ENCODE data around the gene GRID1. TPM values are rescaled to one million over a fixed set of nuclear protein-coding genes. Genes with fewer than 3 reads are reported as not detected.

Gene GRID1
- total RNA-seq, 1 experiment from 2014 or later = 0.37 TPM

- TF ChIP-seq STAT6 (CRISPR knock-in tag; conservative IDR thresholded peaks at IDR 0.05; ENCODE audit: low read depth) (no peak), ATF3 (CRISPR knock-in tag; conservative IDR thresholded peaks at IDR 0.05) (no peak), ZNF232 (CRISPR knock-in tag; IDR thresholded peaks at IDR 0.05) (no peak), MXD4 (CRISPR knock-in tag; IDR thresholded peaks at IDR 0.05; ENCODE audit: borderline replicate concordance) (no peak), USF1 (CRISPR knock-in tag; IDR thresholded peaks at IDR 0.05) (no peak), ZNF121 (CRISPR knock-in tag; IDR thresholded peaks at IDR 0.05) (no peak), ZBTB43 (CRISPR knock-in tag; IDR thresholded peaks at IDR 0.05) (no peak), ZNF532 (CRISPR knock-in tag; IDR thresholded peaks at IDR 0.05; ENCODE audit: borderline replicate concordance) (no peak), NR1H2 (CRISPR knock-in tag; IDR thresholded peaks at IDR 0.05) (no peak), CBFB (CRISPR knock-in tag; IDR thresholded peaks at IDR 0.05; ENCODE audit: low read depth) (no peak), GRHL2 (CRISPR knock-in tag; IDR thresholded peaks at IDR 0.05; ENCODE audit: insufficient replicate concordance, severe bottlenecking) (no peak), JUN (CRISPR knock-in tag; IDR thresholded peaks at IDR 0.05) (no peak)
These were observed 140.6 kb downstream of the GRID1 start (continued) for GRCh38 chr10:86226016-86226415.

- Mint-ChIP-seq H3K4me3 (no peak overlapping the region), H3K9me3 (no peaks in the 10 kb centered on the region), H3K27me3 (ENCODE audit: low read depth) (no peaks in the 10 kb centered on the region; the same call in 1 of the 2 replicates), H3K27ac (no peak overlapping the region; the same call in 1 of the 2 replicates), H3K4me1 (peaks cover 15% of the 10 kb centered on the region), H3K36me3 (no peaks in the 10 kb centered on the region)
- TF ChIP-seq STAT6 (CRISPR knock-in tag; conservative IDR thresholded peaks at IDR 0.05; ENCODE audit: low read depth) (no peak), ZNF416 (CRISPR knock-in tag; IDR thresholded peaks at IDR 0.05) (no peak), NFYB (CRISPR knock-in tag; conservative IDR thresholded peaks at IDR 0.05; ENCODE audit: low read depth) (no peak), GABPB1 (CRISPR knock-in tag; IDR thresholded peaks at IDR 0.05) (no peak), FOXJ3 (CRISPR knock-in tag; IDR thresholded peaks at IDR 0.05; ENCODE audit: borderline replicate concordance) (no peak), NR3C1 (CRISPR knock-in tag; conservative IDR thresholded peaks at IDR 0.05; ENCODE audit: low read depth) (no peak), NR2C2 (CRISPR knock-in tag; IDR thresholded peaks at IDR 0.05) (no peak), E2F1 (CRISPR knock-in tag; IDR thresholded peaks at IDR 0.05) (no peak), ATF1 (CRISPR knock-in tag; IDR thresholded peaks at IDR 0.05) (no peak), ZNF138 (CRISPR knock-in tag; conservative IDR thresholded peaks at IDR 0.05) (no peak), SMAD3 (CRISPR knock-in tag; IDR thresholded peaks at IDR 0.05; ENCODE audit: borderline replicate concordance) (no peak)
- CTCF ChIA-PET = interaction anchor here (0.6 to 1.7 kb wide), 5 partner anchors 47 to 797 kb away, joined by 3 to 7 read pairs (median 3); no protein-coding TSS in a partner anchor
- POLR2A ChIA-PET = interaction anchor here (0.6 kb wide), 1 partner anchor 165 kb away, joined by 4 read pairs; no protein-coding TSS in a partner anchor
- ATAC-seq = no peak
- DNase-seq (ENCODE audit: low spot score) = no peak
These were observed 141.4 kb downstream of the GRID1 start for GRCh38 chr10:86225103-86225782.

Data from WTC11 (cell line).